Gastrocnemius medialis (tissue), 4 donors: ENCODE results near the gene CEND1.

Experiments
- CTCF ChIP-seq, 5 experiments: fragments of 450-650 bp in 3 of 5; fragments of 200-600 bp in 2 of 5; sonication (generic) in 2 of 5; IDR thresholded peaks in 4 of 5; conservative IDR thresholded peaks in 1 of 5; 1 replicate in 4 of 5; 2 replicates in 1 of 5; pipeline ENCODE4 v1.5.1; 2016 to 2019; ENCODE audit warnings: antibody characterized with exemption in 5 of 5, mild to moderate bottlenecking in 3 of 5, moderate library complexity in 3 of 5
- POLR2A ChIP-seq, 2 donors: fragments of 450-650 bp; IDR thresholded peaks; one replicate each; pipeline ENCODE4 v1.6.1; 2017; ENCODE audit warnings: antibody characterized with exemption in 2 of 2, mild to moderate bottlenecking in 2 of 2, moderate library complexity in 2 of 2

GRCh38 chr11:766106-766935 is 23.6 kb downstream of the CEND1 start:
- TF ChIP-seq CTCF (IDR thresholded peaks at IDR 0.05 in 4 of 5, conservative IDR thresholded peaks at IDR 0.05 in 1 of 5) = no peak
- no peak for TF ChIP-seq POLR2A (IDR thresholded peaks at IDR 0.05)
